Esophagus muscularis mucosa (tissue), 4 donors: ENCODE results near the gene GTF3C5. TPM values are rescaled to one million over a fixed set of nuclear protein-coding genes. Genes with fewer than 3 reads are reported as not detected.

Experiments
- DNase-seq: peaks from one replicate; pipeline ENCODE4 v3.0.0-alpha.2; 2017; ENCODE audit errors: extremely low spot score
- H3K27ac ChIP-seq, 4 donors: fragments of 200-600 bp; sonication (generic); replicated peaks in 1 of 4; 1 replicate in 3 of 4; 2 replicates in 1 of 4; pipeline ENCODE4 v1.5.1; 2016 to 2019; ENCODE audit warnings: mild to moderate bottlenecking in 1 of 4
- H3K27me3 ChIP-seq, 4 donors: fragments of 200-600 bp; sonication (generic); one replicate each; pipeline versions ENCODE4 v1.5.1 to v1.6.0; 2016 to 2019
- H3K36me3 ChIP-seq, 4 donors: fragments of 200-600 bp; sonication (generic); one replicate each; pipeline ENCODE4 v1.5.1; 2016 to 2019
- H3K4me1 ChIP-seq, 4 donors: fragments of 200-600 bp; sonication (generic); one replicate each; pipeline ENCODE4 v1.5.1; 2016 to 2019
- H3K4me3 ChIP-seq, 4 donors: fragments of 200-600 bp; sonication (generic); 1 replicate in 2 of 4; 2 replicates in 2 of 4; pipeline ENCODE4 v1.5.1; 2016 to 2019; ENCODE audit warnings: mild to moderate bottlenecking in 4 of 4, moderate library complexity in 1 of 4
- H3K9me3 ChIP-seq, 4 donors: fragments of 200-600 bp; sonication (generic); 1 replicate in 3 of 4; 2 replicates in 1 of 4; pipeline ENCODE4 v1.5.1; 2016 to 2019
- EP300 ChIP-seq: sonication (generic); formaldehyde crosslinking; IDR thresholded peaks from one replicate; pipeline ENCODE4 v1.6.1; 2017; ENCODE audit warnings: antibody characterized with exemption
- POLR2A ChIP-seq: fragments of 450-650 bp; IDR thresholded peaks from one replicate; pipeline ENCODE4 v1.6.1; 2017; ENCODE audit warnings: antibody characterized with exemption, moderate library complexity, mild to moderate bottlenecking, low read depth
- POLR2AphosphoS5 ChIP-seq, 2 donors: sonication (generic); formaldehyde crosslinking; IDR thresholded peaks; one replicate each; pipeline ENCODE4 v1.6.1; 2017; ENCODE audit warnings: antibody characterized with exemption in 2 of 2
- WGBS: methylation state at CpG from one replicate; pipeline ENCODE4 v1.1.5; 2018; 5-methylcytosine and 5-hydroxymethylcytosine counted together
- intact Hi-C: fragments of 100-400 bp; cut with DNase I; formaldehyde crosslinking; loops from one replicate; pipeline ENCODE4 v1.15.1; 2023
- total RNA-seq, 4 donors: library from RNA; depleted of rRNA; stranded (reverse); fragments of >200 nt; gene quantifications; one replicate each; pipeline versions ENCODE4 v1.1.0 to v1.2.1, GENCODE V29; 2016
- TF ChIP-seq, protein P1 (sequence below), 3 experiments: fragments of 200-600 bp in 2 of 3; fragments of 450-650 bp in 1 of 3; sonication (generic) in 2 of 3; IDR thresholded peaks; one replicate each; pipeline ENCODE4 v1.5.1; 2017 to 2019; ENCODE audit warnings: antibody characterized with exemption in 3 of 3, mild to moderate bottlenecking in 2 of 3, moderate library complexity in 1 of 3

GTF3C5 gene
- total RNA-seq, 4 donors from 2014 or later, result 38.9 to 58.1 (median 42.4) TPM

DNA sequence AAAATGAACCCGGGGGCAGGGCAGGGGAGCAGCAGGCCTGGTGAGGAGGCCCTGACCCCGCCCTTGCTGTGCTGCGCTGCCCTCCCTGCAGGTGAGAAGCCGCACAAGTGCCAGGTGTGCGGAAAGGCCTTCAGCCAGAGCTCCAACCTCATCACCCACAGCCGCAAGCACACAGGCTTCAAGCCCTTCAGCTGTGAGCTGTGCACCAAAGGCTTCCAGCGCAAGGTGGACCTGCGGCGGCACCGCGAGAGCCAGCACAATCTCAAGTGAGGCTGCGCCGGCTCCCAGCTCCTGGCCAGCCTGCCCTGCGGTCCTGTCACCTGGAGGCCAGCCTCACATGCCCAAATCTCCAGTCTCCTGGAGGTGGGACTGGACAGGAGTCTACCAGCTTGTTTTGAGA lies 40.0 kb upstream of the GTF3C5 start:
- DNase-seq, result no peak
- Histone ChIP-seq H3K27ac (no peak overlapping the region), H3K9me3 (no peaks in the 10 kb centered on the region), H3K36me3 (no peaks in the 10 kb centered on the region), H3K4me1 (peaks cover 0 to 5% (median 0%) of the 10 kb centered on the region in 4 donors), H3K27me3 (peaks cover 0 to 94% (median 15%) of the 10 kb centered on the region in 4 donors), H3K4me3 (no peak overlapping the region)
- TF ChIP-seq POLR2AphosphoS5 (IDR thresholded peaks at IDR 0.05), result no peak
- intact Hi-C loops, result no loop called here
- 97% methylated on average over 10 of the region's 14 CpGs for WGBS

DNA sequence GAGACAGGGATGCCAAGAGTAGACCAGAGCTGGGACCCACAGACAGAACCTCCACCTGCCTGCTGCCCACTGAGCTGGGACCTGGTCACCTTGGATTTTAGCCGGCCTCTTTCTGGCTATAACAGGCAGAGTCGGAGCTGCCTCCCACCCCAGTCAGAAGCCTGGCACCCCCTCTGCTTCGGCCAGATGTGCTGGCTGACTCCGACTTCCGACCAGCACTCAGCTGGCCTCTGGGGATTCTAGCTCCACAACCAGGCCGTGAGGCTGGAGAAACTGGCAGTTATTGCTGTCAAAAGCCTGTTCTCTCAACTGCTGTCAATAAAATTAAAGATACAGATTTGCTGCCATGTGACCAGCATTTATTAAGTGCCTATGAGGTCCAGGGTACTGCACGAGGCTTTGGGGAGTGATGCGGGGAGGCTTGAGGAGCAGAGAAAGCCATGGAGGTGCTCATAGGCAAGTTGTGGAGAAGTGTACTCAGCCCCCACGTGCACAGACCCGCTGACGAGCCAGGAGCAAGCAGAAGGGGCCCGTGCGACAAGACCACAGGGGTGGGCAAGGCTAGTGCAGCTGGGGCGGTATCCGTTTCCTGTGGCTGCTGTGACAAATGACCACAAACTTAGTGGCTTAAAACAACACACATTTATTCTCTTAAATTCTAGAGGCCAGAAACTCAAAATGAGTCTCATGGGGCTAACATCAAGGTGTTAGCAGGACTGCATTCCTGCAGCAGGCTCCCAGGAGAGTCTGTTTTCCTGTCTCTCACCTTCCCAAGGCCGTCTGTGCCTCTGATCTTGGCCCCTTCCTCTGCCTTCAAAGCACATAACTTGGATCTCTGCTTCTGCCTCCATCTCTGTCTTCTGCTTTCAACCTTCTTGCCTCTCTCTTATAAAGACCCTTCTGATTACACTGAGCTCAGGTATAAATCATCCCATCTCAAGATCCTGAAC lies 39.2 kb upstream of the GTF3C5 start:
- intact Hi-C loops, result no loop called here
- H3K27me3 ChIP-seq, result peaks cover 0 to 96% (median 15%) of the 10 kb centered on the region in 4 donors
- H3K4me3 ChIP-seq, result no peak overlapping the region
- peaks cover 0 to 4% (median 0%) of the 10 kb centered on the region in 4 donors for H3K4me1 ChIP-seq
- DNase-seq, result no peak
- no peak overlapping the region for H3K27ac ChIP-seq
- H3K36me3 ChIP-seq, result no peaks in the 10 kb centered on the region
- WGBS, result 26% methylated on average over 15 of the region's 16 CpGs
- H3K9me3 ChIP-seq, result no peaks in the 10 kb centered on the region
- TF ChIP-seq POLR2A (no peak), POLR2AphosphoS5 (IDR thresholded peaks at IDR 0.05) (no peak), EP300 (no peak)
- TF ChIP-seq, protein P1, sequence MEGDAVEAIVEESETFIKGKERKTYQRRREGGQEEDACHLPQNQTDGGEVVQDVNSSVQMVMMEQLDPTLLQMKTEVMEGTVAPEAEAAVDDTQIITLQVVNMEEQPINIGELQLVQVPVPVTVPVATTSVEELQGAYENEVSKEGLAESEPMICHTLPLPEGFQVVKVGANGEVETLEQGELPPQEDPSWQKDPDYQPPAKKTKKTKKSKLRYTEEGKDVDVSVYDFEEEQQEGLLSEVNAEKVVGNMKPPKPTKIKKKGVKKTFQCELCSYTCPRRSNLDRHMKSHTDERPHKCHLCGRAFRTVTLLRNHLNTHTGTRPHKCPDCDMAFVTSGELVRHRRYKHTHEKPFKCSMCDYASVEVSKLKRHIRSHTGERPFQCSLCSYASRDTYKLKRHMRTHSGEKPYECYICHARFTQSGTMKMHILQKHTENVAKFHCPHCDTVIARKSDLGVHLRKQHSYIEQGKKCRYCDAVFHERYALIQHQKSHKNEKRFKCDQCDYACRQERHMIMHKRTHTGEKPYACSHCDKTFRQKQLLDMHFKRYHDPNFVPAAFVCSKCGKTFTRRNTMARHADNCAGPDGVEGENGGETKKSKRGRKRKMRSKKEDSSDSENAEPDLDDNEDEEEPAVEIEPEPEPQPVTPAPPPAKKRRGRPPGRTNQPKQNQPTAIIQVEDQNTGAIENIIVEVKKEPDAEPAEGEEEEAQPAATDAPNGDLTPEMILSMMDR (IDR thresholded peaks at IDR 0.05), result no peak

DNA sequence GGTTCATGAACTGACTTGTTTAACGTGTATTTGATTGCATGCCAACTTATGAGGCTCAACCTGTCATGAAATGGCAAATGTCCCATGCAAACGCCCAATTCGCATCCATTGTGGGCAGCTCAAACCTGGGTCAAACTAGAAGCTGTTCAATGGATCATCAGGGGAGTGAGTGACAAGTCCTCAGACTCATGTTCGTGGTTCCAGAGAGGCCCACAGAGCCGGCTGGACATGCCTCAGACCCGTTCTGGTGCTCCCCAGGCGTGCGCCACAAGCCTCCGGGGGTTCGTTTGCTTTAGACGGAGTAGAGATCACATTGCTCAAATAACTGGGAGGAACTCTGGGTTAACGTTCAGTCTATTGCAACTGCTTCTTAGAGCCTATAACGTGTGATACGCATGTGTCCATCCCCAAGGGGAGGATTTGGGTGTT lies 37.3 kb upstream of the GTF3C5 start:
- 55% methylated on average over 13 of the region's 14 CpGs for WGBS
- no peak for TF ChIP-seq POLR2A
- H3K27me3 ChIP-seq, result peaks cover 0 to 87% (median 15%) of the 10 kb centered on the region in 4 donors
- H3K36me3 ChIP-seq, result no peaks in the 10 kb centered on the region
- intact Hi-C loops, result no loop called here
- no peak overlapping the region for H3K27ac ChIP-seq
- no peaks in the 10 kb centered on the region for H3K4me1 ChIP-seq
- no peak for DNase-seq
- no peaks in the 10 kb centered on the region for H3K9me3 ChIP-seq
- H3K4me3 ChIP-seq, result no peak overlapping the region

DNA sequence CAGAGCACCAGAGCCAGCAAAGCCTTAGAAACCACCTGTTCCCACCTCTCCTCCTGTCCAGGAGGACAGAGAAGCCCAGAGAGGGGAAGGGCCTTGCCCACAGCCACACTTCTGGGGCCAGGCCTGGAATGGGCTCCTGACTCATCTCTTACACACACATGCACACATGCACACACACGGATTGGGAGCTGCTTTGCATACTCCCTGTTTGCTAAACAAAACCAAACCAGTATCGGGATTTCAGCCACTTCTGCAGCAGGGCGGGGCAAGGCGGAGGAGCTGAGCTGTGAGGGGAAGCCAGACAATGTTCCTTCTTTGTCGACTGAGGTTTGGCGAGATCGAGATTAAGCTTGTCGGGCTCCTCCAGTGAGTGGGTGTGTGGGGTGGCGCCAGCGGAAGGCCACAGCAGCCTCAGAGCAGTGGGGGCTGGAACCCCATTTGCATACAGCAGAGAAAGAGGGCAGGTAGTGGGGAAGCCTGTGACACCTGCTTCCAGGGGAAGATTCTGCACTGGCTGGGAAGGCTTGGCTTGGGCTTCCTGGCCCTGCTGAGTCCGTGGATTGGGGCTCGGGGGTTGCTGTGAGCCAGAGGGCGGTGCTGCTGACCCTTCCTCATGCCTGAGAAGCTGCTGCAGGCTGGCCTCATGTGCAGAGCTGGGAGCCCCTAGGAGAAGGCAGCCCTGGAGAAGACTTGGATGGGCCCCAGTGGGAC lies 36.2 kb upstream of the GTF3C5 start:
- H3K36me3 ChIP-seq, result no peaks in the 10 kb centered on the region
- no peaks in the 10 kb centered on the region for H3K9me3 ChIP-seq
- peaks cover 0 to 88% (median 15%) of the 10 kb centered on the region in 4 donors for H3K27me3 ChIP-seq
- 21% methylated on average over 13 of the region's 13 CpGs for WGBS
- no peak for DNase-seq
- no peak overlapping the region for H3K4me3 ChIP-seq
- intact Hi-C loops, result no loop called here
- no peak overlapping the region for H3K27ac ChIP-seq
- TF ChIP-seq POLR2A (no peak), POLR2AphosphoS5 (IDR thresholded peaks at IDR 0.05) (no peak), EP300 (no peak)
- TF ChIP-seq, protein P1 (IDR thresholded peaks at IDR 0.05), result no peak
- no peaks in the 10 kb centered on the region for H3K4me1 ChIP-seq

GRCh38 chr9:132995121-132995420 lies 35.7 kb upstream of the GTF3C5 start:
- H3K27me3 ChIP-seq, result peaks cover 0 to 89% (median 15%) of the 10 kb centered on the region in 4 donors
- no peak overlapping the region for H3K4me3 ChIP-seq
- H3K36me3 ChIP-seq, result no peaks in the 10 kb centered on the region
- intact Hi-C loops, result no loop called here
- 89% methylated on average over 5 of the region's 6 CpGs for WGBS
- H3K4me1 ChIP-seq, result no peaks in the 10 kb centered on the region
- no peak for DNase-seq
- H3K9me3 ChIP-seq, result no peaks in the 10 kb centered on the region
- TF ChIP-seq, protein P1 (IDR thresholded peaks at IDR 0.05), result no peak
- TF ChIP-seq EP300, result no peak
- H3K27ac ChIP-seq, result no peak overlapping the region
